Peyer's patch (tissue), 4 donors: ENCODE data around the gene MAN1A1.

ENCODE experiments used
- CTCF ChIP-seq, 6 experiments: fragments of 450-650 bp in 4 of 6; fragments of 200-600 bp in 2 of 6; sonication (generic) in 1 of 6; IDR thresholded peaks; one replicate each; pipeline ENCODE4 v1.5.1; 2017 to 2019; ENCODE audit warnings: antibody characterized with exemption in 6 of 6, mild to moderate bottlenecking in 3 of 6, moderate library complexity in 1 of 6
- POLR2A ChIP-seq, 2 donors: fragments of 450-650 bp; IDR thresholded peaks; one replicate each; pipeline ENCODE4 v1.5.1; 2017; ENCODE audit warnings: antibody characterized with exemption in 2 of 2, mild to moderate bottlenecking in 2 of 2, moderate library complexity in 2 of 2

GRCh38 chr6:119196715-119197114, 152.8 kb downstream of the MAN1A1 start:
- TF ChIP-seq CTCF (IDR thresholded peaks at IDR 0.05) = no peak
- no peak for TF ChIP-seq POLR2A (IDR thresholded peaks at IDR 0.05)
